ENCODE measurements around the gene SVOPL.
"Not testable (repeated sequence)": the region's sequence is repeated elsewhere in the genome, so short reads cannot be mapped to it uniquely, and the experiment has no call there.

SVOPL gene

DNA sequence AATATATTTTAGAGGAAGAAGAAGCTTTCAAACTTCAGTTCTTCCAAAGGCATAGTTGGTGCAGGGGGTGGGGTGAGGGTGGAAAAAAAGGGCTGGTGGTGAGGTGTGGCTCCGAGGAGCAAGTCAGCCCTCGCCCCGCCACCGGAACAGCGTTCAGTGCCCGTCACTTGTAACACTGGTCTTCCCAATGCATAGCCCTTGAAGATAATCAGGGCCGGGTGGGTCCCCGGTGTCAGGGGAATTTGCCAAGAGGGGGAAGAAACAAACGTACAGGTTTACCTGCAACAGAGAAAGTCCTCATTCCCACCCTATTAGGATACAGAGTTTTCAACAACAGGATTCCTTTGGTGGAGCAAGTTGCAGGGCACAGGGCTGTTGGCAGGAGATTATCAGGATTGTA, 1.5 kb downstream of the SVOPL start:
- DNase-seq = no peak

DNA sequence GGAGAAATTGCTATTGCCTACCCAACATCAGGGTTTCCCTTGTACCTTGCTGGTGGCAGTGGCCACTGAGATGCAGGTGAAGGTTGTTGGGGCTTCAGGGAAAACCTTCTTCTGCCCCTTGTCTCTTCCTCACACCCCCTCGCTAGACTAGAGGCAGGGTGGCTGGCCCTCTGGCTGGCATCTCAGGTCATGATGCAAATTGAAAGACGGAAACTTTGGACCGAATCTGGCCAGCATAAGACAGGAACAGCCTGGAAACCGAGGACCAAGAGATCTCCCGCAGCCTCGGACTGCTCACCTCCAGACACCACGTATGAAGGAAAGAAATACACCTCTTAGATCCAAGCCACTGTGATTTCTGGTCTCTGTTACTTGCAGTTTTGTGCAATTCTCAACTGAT, 2.9 kb downstream of the SVOPL start:
- DNase-seq = no peak

DNA sequence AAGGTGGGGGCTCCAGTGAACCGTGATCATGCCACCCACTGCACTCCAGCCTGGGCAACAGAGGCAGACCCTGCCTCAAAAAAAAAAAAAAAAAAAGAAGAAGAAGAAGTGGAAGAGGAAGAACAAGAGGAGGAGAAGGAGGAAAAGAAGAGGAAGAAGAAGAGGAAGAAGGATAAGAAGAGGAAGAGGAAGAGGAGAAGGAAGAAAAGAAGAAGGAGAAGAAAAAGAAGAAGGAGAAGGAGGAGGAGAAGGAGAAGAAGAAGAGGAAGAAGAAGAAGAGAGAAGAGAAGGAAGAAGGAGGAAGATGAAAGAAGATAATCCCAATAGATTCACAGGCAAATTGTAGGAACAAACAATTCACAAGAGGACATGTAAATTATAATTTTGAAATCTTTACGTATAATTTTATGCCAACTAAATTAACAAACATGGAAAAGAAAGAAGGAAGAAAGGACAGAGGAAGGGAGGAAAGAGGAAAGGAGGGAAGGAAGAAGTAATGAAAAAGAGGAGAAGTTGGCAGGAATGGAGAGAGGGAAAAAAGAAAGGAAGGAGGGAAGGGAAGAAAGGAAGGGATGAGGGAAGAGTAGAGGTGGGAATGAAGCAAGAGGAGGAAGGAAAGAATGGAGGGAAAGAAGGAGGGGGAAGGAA, 3.5 kb downstream of the SVOPL start:
- no peak for DNase-seq

DNA sequence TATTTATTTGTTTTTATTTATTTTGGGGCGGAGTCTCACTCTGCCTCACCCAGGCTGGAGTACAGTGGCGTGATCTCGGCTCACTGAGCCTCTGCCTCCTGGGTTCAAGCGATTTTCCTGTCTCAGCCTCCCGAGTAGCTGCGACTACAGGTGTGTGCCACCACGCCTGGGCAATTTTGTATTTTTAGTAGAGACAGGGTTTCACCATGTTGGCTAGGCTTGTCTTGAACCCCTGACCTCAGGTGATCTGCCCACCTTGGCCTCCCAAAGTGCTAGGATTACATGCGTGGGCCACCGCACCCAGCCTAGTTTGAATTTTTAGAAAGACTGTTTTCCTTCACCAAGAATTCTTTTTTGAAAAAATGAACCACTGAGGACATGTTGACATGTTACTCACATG, 5.4 kb downstream of the SVOPL start:
- not testable (repeated sequence) for DNase-seq

DNA sequence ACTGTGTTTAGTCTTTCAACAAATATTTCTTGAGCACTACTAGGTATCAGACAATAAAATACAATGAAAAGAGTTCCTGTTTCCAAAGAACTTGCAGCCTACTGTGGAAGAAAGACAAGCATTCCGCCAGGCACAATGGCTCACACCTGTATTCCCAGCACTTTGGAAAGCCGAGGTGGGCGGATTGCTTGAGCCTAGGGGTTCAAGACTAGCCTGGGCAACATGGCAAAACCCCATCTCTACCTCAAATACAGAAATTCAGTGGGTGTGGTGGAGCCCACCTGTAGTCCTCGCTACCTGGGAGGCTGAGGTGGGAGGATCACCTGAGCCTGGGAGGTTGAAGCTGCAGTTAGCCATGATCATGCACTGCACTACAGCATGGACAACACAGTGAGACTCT, 6.1 kb downstream of the SVOPL start:
- no peak for DNase-seq

DNA sequence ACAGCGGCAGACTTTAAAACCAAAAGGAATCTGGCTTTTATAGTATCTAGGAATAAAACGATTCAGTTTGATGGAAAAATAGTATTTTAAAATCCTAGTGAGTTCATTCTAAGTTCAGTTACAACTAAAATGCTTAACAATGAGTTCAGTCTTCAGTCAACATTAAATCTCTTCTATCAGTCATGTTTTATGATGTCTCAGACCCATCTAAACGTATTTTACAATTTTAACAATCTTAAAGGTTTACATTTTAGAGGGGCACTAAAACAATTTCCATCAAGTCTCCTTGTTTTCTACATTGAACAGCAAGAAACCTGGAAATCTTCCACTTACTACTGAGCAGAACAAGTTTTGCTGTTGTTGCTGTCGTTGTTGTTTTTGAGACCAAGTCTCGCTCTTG, 10.0 kb downstream of the SVOPL start:
- DNase-seq = no peak

DNA sequence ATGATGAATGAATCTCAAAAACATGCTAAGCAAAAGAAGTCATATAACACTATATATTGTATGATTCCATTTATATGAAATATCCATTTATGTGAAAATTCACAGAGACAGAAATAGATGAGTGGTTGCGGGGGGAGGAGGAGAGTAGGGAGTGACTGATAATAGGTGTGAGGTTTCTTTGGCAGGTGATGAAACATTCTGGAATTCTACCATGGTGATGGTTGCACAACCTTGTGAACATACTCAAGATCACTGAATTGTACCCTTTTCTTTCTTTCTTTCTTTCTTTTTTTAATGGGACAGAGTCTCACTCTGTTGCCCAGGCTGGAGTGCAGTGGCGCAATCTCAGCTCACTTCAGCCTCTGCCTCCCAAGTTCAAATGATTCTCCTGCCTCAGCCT, 10.7 kb downstream of the SVOPL start:
- no peak for DNase-seq

DNA sequence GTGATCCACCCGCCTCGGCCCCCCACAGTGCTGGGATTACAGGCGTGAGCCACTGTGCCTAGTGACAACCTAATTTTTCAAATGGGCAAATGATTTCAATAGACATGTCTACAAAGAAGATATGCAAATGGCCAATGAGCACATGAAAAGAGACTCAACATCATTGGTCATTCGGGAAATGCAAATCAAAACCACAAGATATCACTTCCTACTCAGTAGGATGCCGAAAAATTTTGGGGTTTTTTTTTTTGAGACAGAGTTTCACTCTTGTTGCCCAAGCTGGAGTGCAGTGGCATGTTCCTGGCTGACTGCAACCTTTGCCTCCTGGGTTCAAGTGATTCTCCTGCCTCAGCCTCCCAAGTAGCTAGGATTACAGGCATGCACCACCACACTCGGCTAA, 13.1 kb downstream of the SVOPL start:
- not testable (repeated sequence) for DNase-seq

DNA sequence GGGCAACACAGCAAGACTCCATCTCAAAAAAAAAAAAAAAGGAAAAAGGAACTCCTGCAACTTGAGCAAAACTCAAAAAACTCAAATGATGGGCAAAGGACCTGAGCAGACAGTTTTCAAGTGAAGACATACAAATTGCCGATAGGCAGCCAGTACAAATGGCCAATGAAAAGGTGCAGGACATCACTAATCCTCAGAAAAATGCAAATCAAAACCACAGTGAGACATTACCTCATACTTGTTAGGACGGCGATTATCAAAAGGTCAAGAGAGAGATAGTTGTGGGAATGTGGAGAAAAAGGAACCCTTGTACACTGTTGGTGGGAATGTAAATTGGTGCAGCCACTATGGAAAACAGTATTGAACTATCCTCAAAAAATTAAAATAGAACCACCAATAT, 16.8 kb downstream of the SVOPL start:
- DNase-seq = no peak

DNA sequence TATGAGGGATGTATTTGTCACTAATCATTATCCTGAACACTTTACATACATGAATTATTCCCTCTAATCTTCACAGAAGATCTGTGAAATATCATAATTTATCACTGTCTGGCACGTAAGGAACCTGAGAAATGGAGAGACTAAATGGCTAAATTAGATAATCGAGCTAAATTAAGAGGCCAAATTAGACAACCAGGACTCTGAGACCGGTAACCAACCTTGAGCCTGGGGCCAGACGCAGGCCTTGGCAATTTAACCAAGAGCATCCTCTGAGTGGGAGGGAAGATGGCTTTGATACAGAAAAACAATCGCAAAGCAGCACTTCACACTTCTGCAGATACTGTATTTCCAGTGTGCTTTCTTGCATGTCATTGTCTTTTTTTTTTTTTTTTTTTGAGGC, 21.4 kb downstream of the SVOPL start:
- DNase-seq = no peak

DNA sequence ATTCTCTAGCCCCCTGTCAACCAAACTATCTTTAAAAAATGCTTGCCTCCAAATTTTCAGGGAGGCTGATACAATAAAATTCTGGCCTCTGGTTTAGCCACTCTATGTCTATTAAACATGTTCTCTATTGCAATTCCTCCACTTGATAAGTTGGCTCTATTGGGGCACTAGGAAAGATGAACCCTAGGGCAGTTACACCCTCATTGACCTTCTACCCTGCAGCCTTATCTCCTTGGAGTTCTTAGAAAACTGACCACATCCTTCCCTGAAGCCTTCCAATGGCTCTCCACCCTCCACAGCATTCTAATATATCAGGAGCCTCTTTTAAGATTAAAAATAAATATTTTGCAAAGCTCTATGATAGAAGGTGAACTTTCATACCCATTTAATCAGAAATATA, 30.6 kb downstream of the SVOPL start:
- DNase-seq = no peak

DNA sequence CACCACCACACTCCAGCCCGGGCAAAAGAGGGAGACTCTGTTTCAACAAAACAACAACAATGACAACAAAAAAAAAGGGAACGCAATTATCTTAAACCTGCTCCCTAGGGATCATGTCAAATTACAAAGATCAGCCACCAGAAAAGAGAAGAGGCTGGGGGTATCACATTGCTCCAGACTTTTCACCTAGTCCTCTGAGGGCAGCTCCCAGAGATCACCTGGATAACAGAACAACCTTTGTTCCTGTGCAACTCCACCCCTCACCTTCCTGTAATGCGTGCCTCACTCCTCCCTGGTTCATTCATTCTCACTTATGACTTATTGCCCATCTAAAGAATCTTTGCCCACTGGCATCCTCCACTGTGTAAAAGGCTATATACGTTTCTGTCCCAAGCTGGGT, 31.8 kb downstream of the SVOPL start:
- DNase-seq = no peak

DNA sequence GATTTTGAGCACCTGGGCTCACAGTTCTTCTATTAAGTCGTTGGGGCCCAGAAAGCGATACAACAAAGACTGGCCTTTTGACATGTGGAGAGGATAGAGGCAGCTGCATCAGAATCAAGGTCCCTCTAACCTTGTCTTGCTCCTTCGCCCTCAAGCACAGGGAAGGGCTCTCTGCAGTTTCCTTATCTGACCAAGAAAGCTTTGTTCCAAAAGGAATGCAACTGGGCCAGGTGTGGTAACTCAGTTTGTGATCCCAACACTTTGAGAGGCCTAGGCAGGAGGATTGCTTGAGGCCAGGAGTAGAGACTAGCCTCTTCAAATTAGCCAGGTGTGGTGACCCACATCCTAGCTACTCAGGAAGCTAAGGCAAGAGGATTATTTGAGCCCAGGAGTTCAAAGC, 32.2 kb downstream of the SVOPL start:
- DNase-seq = no peak

DNA sequence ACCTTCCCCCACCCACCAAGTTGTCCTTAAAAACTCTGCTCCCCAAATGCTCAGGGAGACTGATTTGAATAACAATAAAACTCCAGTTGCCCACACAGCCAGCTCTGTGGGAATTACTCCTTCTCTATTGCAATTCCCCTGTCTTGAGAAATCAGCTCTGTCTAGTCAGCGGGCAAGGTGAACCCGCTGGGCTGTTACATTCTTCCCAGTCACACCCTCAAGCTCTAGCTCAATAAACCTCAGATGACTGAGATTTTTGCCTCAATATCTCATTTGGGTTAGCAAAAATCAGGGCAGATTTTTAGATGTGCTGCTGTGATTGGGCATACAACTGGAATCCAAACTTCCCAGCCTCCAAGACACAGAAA, 32.9 kb downstream of the SVOPL start:
- no peak for DNase-seq

DNA sequence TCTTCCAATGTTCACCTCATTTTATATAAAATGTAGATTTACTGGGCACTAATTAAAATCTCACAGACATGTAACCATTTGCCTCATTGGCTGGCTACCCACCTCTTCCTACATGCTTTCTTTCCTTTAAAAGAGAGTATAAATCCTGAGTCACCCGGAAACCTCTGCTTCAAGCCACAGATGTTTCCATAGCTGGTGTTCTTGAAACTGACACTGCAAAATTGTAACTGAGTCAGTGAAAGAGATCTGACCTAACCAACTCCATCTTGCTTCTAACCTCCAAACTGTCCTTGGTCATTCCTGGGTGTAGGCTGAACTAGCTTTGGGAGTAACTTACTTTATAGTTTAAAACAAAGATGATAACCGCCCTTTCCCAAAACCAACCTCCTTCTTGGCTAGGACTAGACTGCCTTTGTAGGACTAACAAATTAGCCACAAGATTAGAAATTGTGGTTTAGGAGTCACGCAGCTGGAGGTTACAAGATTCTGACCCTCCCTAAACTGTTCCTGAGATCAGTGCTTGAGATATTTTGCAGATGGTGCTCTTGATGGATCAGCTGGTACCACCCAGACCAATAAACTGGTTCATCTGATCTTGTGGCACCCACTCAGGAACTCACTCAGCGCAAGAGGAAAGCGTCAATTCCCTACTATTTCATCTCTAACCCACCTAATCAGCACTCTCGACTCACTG, 33.5 kb downstream of the SVOPL start:
- DNase-seq = no peak

DNA sequence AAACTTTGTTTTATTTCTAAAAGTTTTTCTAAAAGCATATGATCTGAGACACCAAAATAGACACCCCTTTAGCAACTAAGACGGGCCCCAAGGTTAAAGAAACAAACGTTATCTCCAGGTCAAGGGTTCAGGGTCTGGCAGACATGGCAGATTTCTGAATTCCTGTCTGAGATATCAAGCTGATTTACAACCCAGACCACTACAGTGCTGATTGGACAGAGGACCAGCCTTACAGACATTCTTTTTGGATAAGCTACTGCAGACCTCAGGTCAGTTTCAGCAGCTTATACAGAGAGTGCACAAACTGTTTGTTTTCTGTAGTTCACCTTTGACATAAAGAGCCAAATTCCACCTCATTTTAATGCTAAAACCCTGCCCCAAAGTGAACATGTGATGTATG, 34.8 kb downstream of the SVOPL start:
- DNase-seq = no peak

DNA sequence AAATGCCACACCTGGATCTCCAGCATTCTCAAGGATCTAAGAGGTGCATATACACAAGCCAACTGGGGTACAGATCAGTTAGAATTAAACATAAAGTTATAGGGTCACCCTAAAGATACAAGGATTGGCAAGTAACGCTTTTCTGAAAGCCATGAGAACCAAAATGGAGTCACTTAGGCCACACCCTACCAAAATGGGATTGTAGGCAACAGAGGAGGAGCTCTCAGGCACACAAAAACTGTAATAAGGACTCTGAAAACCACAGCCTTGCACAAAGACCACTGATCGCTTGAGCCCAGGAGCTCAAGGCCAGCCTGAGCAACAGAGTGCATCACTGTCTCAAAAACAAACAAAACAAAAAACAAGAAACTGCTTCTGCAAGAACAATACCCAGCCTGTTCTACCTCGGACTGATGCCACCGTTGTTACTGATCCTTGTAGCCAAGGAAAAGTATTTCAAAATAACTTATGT, 35.5 kb downstream of the SVOPL start:
- no peak for DNase-seq

DNA sequence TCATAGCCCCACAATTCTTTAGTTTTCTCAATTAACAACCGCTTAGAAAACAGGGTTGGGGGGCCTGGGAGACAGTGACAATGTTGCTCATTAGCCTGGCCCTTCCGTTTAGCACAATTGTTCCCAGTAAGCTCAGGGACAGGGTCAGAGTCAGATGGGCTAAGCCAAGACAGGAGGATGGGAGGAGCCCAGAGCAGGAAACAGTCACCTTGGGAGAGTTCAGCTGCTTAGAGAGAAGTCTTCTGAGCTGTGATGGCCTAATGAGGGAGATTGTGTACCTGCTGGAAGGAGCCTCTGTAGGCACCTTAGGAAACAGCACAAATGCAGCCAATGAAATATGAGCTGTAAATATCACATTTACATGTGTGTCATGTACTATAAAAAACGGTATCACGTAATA, 35.9 kb downstream of the SVOPL start:
- DNase-seq = no peak

DNA sequence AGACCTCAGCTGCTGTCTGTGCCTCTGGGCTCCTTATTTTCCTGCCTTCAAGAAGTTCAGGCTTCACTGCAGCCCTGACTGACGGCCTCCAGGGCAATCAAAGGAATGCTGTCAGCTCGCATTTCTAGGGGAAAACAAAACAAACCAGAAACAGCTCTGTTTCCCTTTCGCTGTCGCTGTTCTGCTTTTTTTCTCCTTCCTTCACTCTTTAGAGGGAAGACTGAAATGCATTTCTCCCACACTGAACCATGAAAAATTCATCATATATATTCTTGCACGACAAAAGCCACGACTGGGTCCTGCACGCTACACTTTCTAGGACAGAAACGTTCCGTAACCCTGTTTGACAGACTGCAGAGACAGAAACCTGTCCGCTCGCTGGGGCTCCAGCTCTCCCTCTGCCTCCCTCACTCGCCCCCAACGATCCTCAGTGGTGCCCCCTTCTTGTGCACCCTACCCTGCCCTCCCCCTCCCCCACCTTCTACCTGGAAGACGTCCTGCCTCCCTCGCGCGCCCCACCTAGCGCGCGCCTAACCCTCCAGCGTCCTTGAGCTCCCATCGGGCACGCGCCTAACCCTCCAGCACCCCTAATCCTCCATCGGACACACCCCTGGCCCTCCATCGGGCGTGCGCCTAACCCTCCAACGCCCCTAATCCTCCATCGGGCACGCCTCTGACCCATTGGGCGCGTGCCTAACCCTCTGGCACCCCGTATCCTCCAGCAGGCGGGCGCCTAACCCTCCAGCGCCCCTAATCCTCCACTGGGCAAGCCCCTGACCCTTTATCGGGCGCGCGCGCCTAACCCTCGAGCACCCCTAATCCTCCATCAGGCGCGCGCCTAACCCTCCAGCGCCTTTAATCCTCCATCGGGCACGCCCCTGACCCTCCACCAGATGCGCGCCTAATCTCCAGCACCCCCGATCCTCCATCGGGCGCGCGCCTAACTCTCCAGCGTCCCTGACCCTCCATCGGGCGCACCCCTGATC, 37.1 kb downstream of the SVOPL start:
- DNase-seq = no peak

DNA sequence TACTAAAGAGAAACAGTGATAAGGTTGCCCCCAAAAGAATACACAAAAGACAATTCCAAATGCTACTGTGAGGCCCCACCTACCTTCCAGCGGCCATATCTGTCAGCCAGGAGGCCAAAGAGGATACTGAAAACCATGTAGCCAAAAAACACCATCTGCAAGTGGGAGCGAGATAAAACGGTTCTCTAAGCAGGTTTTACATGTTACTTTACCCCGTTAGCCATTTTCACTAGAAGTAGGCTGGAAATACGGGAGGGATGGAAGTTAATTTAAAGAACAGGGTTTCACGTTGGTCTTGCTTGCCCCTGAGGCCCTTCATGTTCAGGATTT, 38.2 kb downstream of the SVOPL start:
- no peak for DNase-seq

DNA sequence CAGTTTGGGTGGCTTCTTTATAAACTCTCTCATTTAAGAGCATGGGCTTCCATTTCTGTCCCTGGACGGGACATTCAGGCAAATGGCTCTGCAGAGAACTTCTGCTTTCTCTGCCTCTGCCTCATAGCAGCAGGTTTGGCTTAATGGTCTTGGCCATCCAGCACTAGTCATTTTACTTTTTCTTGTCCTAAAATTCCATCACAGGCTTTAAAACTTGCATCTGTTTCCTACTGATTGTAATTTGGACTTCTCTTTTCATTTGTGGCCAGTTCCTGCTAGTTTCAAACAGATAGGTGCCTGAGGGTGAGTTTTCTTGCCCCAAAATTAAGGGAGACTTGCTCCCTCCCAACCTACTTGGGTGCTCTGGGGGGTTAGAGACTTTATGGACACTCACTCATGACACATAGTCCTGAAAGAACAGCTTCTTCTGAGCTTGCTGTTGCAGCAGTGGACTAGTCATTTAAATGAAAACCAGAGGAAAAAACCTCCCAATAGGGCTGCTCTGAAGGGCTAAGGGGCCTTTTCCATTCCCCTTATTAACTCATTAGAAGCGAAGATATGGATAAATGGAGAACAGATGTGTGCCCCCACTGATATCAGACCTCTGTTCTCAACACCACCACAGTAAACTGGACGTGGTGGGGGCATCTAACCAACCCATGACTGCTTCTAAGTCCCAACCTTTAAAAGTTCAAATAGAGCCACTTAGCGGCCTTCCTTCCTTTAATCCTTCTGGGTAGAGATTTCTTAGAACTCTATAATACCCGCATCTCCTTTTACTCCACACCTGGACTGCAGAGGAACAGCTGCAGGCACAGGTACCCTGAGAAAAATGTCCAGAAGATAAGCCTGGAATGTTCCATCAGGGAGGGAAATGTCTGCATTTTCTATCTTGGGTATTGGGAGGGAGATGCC, 38.8 kb downstream of the SVOPL start:
- no peak for DNase-seq

DNA sequence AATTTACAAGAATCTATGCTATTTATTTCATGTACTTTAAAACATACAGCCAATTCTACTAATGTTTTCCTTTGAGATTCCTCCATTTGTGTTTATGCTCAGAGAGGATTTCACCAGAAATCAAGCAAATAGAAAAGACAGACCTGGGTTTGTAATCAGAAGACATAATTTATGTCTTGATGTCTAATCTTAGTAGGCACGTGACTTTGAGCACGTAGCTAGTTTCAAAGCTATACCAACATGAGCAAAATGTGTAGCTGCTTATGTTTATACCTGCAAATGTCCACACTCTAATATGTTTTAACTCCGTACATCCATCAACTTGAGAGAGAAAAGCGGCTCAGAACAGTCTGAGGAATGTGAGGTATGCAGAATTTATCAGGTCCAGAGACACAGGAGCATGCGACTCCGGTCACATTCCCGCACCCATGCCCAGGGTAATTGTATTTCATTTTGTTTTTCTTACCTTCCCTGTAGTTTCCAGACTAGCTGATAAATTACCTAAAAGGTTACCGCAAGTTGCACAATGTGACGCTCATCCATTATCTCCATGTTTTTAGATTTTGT, 40.0 kb downstream of the SVOPL start:
- DNase-seq = no peak

DNA sequence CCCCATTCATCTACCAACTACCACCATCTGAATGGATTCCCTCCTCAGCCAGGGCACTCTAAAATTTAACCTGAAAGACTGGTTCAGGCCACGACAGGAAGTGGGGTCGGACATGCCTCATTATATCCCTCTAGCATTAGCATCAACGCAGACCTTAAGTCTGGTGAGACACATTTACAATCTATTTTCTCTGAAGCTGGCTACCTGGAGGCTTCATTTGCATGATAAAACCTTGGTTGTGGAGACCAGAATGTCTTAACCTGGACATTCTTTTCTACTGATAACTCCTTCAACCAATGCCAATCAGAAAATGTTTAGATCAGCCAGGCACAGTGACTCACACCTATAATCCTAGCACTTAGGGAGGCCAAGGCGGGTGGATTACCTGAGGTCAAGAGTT, 42.3 kb downstream of the SVOPL start:
- DNase-seq = no peak
